ENCODE measurements around the gene INSM2. TPM values are rescaled to one million over a fixed set of nuclear protein-coding genes. Genes with fewer than 3 reads are reported as not detected.

The INSM2 gene
- 0.86 TPM for polyA plus RNA-seq (2012; ENCODE audit: insufficient read depth, insufficient read length)

DNA sequence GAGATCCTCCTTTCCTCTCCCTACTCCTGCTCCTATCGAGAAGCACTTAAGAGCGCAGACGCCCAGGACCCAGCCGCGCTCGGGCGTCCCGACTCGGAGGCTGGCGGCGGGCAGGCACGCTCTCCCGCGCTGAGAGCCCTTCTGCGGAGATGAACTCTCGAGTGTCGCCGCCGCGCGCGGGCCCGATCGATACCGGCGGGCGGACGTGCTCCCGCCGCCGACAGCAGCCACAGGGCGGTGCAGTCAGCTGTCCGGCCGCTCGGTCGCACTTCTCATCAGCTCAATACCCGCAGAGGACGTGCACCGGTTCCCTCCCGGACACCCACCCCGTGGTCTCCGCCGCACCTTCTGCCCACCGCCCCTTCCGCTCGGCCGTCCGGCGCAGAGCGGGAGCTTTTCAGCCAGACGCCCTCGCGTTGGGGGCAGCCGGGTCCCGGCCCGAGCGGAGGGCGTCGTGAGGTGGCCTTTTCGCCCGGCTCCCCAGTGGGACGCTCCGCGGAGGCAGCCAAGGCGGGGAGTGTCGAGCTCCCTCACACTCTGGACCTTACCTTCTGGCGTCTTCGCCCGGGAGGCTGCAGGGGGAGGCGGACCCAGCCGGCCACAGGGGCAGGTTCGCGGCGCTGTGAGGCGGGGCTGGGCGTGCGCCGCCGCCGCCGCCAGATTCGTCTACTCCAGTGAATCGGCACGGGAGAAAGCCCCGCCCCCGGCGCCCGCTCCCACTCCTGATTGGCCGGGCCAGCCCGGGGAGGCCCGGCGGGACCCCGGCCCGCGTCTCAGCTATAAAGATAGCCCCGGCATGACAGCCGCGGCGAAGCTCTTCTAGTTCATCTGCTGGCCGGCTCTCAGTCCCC, at the start of gene INSM2:
TSS of gene INSM2 (plus strand) at position 808 of the 851 bp plus-strand sequence. CDS start 89 bp downstream, outside the sequence.
- peak within 1 kb of the TSS; percentile 61 for H3K4me3 ChIP-seq (ENCODE audit: low read length)
- DNase-seq (ENCODE audit: low read depth, low spot score), result peak; percentile 41

GRCh38 chr14:35492569-35493014, 41.4 kb upstream of the INSM2 start:
- no peak overlapping the region for H3K4me3 ChIP-seq (ENCODE audit: low read length)
- no peak for DNase-seq (ENCODE audit: low read depth, low spot score)

DNA sequence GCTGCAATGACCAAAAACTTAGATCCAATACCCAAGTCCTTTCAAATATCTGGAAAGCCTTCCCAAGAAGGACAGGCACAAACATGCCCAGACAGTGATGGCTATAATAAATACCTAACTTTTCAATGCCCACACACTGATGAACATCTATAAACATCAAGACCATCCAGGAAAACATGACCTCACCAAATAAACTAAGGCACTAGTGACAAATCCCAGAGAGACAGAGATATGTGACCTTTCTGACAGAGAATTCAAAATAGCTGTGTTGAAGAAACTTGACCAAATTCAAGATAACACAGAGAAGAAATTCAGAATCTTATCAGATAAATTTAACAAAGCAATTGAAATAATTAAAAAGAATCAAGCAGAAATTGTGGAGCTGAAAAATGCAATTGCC, 38.7 kb upstream of the INSM2 start:
- H3K4me3 ChIP-seq (ENCODE audit: low read length), result no peak overlapping the region
- no peak for DNase-seq (ENCODE audit: low read depth, low spot score)

- no peak overlapping the region for H3K4me3 ChIP-seq (ENCODE audit: low read length)
- DNase-seq (ENCODE audit: low read depth, low spot score), result no peak
Observed at GRCh38 chr14:35499180-35499579, 34.8 kb upstream of the INSM2 start.

- DNase-seq (ENCODE audit: low read depth, low spot score), result no peak
- no peak overlapping the region for H3K4me3 ChIP-seq (ENCODE audit: low read length)
Observed at GRCh38 chr14:35503646-35504045, 30.3 kb upstream of the INSM2 start.

GRCh38 chr14:35504260-35504659, 29.7 kb upstream of the INSM2 start:
- no peak overlapping the region for H3K4me3 ChIP-seq (ENCODE audit: low read length)
- DNase-seq (ENCODE audit: low read depth, low spot score), result no peak

DNA sequence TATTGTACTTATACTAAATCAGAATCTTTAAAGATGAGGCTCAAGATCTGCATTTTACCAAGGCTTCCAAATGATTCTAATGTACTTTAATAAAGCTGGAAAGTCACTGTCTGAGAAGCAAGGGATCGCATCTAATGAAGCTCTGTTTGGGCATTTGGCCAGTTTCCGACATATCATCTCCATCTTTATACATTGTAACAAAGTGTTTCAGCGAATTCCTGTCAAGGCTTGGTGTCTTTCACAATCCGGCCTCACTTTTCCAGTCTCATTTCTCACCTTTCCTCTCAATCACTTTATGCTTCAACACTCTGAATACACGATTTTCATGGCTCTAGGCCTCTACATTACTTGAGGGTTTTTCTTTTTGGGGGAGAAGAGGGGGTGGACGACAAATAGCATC, 27.5 kb upstream of the INSM2 start:
- H3K4me3 ChIP-seq (ENCODE audit: low read length), result no peak overlapping the region
- no peak for DNase-seq (ENCODE audit: low read depth, low spot score)

- no peak overlapping the region for H3K4me3 ChIP-seq (ENCODE audit: low read length)
- DNase-seq (ENCODE audit: low read depth, low spot score), result no peak
Observed at GRCh38 chr14:35506927-35507326, 27.0 kb upstream of the INSM2 start.

DNA sequence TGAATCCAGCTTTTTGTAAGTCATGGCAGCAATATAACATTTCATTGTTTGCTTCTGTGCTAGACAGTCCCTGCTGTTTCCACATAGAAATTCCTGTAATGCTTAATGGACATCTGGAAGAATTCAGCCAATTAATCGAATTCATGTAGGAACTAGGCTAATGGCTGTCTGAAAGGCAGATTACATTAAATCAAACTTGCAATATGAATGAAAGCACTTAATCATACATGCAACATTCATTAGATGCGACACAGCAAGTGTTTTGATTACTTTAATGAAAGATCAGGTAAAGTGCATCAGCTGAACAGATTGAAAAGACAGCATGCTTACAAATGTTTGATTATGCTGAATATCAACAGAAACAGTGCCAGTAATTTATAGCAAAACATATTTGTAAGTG, 24.1 kb upstream of the INSM2 start:
- no peak overlapping the region for H3K4me3 ChIP-seq (ENCODE audit: low read length)
- DNase-seq (ENCODE audit: low read depth, low spot score), result no peak

DNA sequence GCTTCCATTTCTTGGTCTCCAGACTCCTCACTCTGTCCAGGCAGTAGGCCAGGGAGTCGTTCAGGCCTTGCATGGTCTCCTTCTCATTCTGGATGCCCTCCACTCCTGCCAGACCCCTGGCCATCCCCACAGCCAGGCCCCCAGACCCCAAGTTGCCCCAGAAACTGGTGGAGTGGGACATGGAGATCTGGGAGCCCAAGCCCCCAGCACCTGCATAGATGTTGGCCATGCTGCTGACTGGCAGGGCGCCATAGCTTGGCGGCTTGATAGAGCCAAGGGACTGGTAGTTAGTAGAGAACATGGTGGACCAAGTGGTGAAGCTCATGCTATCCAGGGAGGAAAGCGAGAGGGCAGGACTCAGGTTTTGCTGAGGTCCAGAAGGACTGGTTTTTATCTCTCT, 21.2 kb upstream of the INSM2 start:
- DNase-seq (ENCODE audit: low read depth, low spot score), result no peak
- H3K4me3 ChIP-seq (ENCODE audit: low read length), result no peak overlapping the region

DNA sequence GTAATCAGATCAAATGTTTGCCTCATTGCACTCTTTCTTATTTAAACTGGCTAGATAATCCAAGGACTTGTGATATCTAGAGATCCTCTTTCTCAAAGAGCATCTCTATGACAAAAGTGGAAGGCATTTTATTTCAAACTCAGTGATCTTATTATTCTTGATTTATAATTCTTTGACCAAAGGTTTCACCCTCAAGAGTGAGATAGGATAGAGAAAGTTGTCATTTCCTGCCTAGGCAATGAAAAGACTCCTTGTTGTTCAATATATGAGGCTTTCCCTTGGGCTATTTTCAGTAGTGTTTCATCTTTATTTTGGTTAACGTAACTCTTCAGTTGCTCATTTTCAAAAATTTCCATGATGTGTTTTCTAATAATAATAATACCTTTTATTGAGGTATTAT, 18.0 kb upstream of the INSM2 start:
- DNase-seq (ENCODE audit: low read depth, low spot score), result no peak
- H3K4me3 ChIP-seq (ENCODE audit: low read length), result no peak overlapping the region

DNA sequence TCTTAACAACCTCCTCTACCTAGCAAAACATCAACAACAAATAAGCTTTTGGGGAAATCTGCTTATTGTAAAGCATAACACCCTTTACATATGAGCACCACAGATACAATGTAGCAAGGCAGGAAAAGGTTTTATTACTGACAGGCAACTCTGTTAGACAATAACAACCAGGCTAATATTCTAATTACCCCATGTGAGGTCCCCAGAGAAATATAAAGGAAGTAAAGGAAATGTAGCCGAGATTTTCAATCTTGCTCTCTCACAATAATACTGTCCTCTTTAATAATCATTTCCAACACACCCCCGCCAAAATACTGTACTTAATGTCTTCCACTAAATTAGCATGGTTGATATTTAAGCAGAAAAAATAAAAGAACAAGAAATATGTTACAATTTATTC, 14.0 kb upstream of the INSM2 start:
- no peak overlapping the region for H3K4me3 ChIP-seq (ENCODE audit: low read length)
- DNase-seq (ENCODE audit: low read depth, low spot score), result no peak

DNA sequence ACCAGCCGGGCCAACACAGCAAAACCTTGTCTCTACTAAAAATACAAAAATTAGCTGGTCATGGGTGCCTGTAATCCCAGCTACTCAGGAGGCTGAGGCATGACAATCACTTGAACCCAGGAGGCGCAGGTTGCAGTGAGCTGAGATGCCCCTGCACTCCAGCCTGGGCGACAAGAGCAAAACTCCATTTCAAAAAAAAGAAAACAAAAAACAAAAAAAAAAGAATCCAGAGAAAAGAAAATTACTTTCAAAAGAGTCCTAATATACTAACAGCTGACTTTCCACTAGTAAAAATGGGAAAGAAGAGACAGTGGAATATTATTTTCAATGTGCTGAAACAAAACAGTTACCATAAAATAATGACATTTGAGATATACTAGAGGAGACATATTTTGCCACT, 8.3 kb upstream of the INSM2 start:
- no peak for DNase-seq (ENCODE audit: low read depth, low spot score)
- no peak overlapping the region for H3K4me3 ChIP-seq (ENCODE audit: low read length)

DNA sequence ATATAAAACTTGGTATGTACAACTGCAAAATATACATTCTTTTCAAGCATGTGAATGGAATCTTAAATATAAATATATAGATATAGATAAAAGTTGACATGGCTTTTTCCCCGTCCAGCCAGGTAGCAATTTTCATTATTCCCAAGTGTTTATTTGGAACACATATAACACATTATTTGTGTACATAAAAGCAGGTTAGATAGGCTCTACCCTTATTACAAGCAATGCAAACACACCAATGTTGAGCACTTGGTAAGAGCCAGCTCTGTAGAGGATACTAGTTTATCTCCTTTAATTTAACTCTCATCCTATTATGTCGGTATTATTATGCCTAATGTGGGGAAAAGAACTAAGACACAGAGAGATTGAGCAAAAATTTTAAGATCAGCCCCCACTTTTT, 7.0 kb upstream of the INSM2 start:
- H3K4me3 ChIP-seq (ENCODE audit: low read length), result no peak overlapping the region
- DNase-seq (ENCODE audit: low read depth, low spot score), result no peak

GRCh38 chr14:35531960-35532747, 1.8 kb upstream of the INSM2 start:
- H3K4me3 ChIP-seq (ENCODE audit: low read length), result no peak overlapping the region
- DNase-seq (ENCODE audit: low read depth, low spot score), result no peak

- peak overlapping the region; percentile 61 for H3K4me3 ChIP-seq (ENCODE audit: low read length)
- no peak for DNase-seq (ENCODE audit: low read depth, low spot score)
Observed at GRCh38 chr14:35532783-35533356, 1.1 kb upstream of the INSM2 start.

DNA sequence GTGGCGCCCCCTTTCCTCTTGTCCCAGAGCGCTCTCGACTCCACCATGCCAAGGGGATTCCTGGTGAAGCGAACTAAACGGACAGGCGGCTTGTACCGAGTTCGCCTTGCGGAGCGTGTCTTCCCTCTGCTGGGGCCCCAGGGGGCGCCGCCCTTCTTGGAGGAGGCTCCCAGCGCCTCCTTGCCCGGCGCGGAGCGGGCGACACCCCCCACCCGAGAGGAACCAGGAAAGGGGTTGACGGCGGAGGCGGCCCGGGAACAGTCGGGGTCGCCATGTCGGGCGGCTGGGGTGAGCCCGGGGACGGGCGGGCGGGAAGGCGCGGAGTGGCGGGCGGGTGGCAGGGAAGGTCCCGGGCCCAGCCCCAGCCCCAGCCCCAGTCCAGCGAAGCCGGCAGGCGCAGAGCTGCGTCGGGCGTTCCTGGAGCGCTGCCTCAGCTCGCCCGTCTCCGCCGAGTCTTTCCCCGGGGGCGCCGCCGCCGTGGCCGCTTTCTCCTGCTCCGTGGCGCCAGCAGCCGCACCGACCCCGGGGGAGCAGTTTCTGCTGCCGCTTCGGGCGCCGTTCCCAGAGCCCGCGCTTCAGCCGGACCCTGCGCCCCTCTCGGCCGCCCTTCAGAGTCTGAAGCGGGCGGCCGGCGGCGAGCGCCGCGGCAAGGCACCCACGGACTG, 376 bp downstream of the INSM2 start:
- peak; percentile 28 for DNase-seq (ENCODE audit: low read depth, low spot score)

DNA sequence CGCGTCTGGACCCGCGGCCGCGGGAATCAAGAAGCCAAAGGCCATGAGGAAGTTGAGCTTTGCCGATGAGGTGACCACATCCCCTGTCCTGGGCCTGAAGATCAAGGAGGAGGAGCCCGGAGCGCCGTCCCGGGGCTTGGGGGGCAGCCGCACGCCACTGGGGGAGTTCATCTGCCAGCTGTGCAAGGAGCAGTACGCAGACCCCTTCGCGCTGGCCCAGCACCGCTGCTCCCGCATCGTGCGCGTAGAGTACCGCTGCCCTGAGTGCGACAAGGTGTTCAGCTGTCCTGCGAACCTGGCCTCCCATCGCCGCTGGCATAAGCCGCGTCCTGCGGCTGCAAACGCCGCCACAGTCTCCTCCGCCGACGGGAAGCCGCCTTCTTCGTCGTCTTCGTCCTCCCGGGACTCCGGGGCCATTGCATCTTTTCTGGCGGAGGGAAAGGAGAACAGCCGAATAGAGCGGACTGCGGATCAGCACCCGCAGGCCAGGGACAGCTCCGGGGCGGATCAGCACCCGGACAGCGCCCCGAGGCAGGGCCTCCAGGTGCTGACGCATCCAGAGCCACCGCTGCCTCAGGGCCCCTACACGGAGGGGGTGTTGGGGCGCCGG, 1.0 kb downstream of the INSM2 start:
- DNase-seq (ENCODE audit: low read depth, low spot score), result no peak
- no peak overlapping the region; the same call in 1 of the 2 replicates for H3K4me3 ChIP-seq (ENCODE audit: low read length)

More for the DNA sequence above, 376 bp downstream of the INSM2 start:
- peak overlapping the region; percentile 61 for H3K4me3 ChIP-seq (ENCODE audit: low read length)

All from Jurkat, Clone E6-1 (cell line).